Measurements from ENCODE around the gene CHRNB2. TPM values are rescaled to one million over a fixed set of nuclear protein-coding genes. Genes with fewer than 3 reads are reported as not detected.

Gene CHRNB2
- total RNA-seq, 1 experiment from 2014 or later: 1.8 TPM

- no peak overlapping the region for H3K18ac ChIP-seq (ENCODE audit: insufficient read length, low read depth, low read length)
- H2AK5ac ChIP-seq (ENCODE audit: insufficient read length, low read length): no peak overlapping the region
- no peak overlapping the region for H2BK20ac ChIP-seq (ENCODE audit: low read depth, low read length, poor library complexity, severe bottlenecking)
- no peak overlapping the region for H4K91ac ChIP-seq (ENCODE audit: insufficient read length, low read depth, low read length)
- no peaks in the 10 kb centered on the region for H3K79me1 ChIP-seq (ENCODE audit: insufficient read depth, low read depth, low read length, poor library complexity, severe bottlenecking)
- no peak overlapping the region for H3K23ac ChIP-seq (ENCODE audit: insufficient read length, low read depth, low read length)
- H3T11ph ChIP-seq (ENCODE audit: low read length): no peak overlapping the region
- Mint-ChIP-seq H3K4me1 (peaks cover 2 to 3% of the 10 kb centered on the region in 2 experiments; a peak in 3 of 4 replicates), H3K9me3 (no peaks in the 10 kb centered on the region), H3K27ac (no peak overlapping the region; a peak in 1 of 7 replicates), H3K4me3 (no peak overlapping the region), H3K27me3 (ENCODE audit: low read depth) (no peaks in the 10 kb centered on the region), H3K36me3 (ENCODE audit: insufficient read depth in 1 of 3, low read depth in 3 of 3) (peaks cover 51 to 92% (median 79%) of the 10 kb centered on the region in 3 experiments)
- H2BK15ac ChIP-seq (ENCODE audit: low read depth, low read length): no peak overlapping the region
- no peak overlapping the region for H2AFZ ChIP-seq (ENCODE audit: low read length)
- no peak overlapping the region for H4K5ac ChIP-seq (ENCODE audit: insufficient read length, low read depth, low read length)
- no peak overlapping the region for H3K14ac ChIP-seq (ENCODE audit: insufficient read depth, low read length)
- no peak overlapping the region for H4K8ac ChIP-seq (replicated peaks; ENCODE audit: insufficient read length, low read depth, low read length)
- H3K9ac ChIP-seq (ENCODE audit: extremely low read depth, insufficient read length, low read length): no peak overlapping the region
- no peaks in the 10 kb centered on the region for H3K27me3 ChIP-seq (ENCODE audit: insufficient read depth, low read length)
- TF ChIP-seq, protein P1, sequence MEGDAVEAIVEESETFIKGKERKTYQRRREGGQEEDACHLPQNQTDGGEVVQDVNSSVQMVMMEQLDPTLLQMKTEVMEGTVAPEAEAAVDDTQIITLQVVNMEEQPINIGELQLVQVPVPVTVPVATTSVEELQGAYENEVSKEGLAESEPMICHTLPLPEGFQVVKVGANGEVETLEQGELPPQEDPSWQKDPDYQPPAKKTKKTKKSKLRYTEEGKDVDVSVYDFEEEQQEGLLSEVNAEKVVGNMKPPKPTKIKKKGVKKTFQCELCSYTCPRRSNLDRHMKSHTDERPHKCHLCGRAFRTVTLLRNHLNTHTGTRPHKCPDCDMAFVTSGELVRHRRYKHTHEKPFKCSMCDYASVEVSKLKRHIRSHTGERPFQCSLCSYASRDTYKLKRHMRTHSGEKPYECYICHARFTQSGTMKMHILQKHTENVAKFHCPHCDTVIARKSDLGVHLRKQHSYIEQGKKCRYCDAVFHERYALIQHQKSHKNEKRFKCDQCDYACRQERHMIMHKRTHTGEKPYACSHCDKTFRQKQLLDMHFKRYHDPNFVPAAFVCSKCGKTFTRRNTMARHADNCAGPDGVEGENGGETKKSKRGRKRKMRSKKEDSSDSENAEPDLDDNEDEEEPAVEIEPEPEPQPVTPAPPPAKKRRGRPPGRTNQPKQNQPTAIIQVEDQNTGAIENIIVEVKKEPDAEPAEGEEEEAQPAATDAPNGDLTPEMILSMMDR (conservative IDR thresholded peaks at IDR 0.05): no peak
- DNase-seq: no peak
- no peaks in the 10 kb centered on the region for H3K79me2 ChIP-seq (ENCODE audit: insufficient read depth, low read length)
- H2BK5ac ChIP-seq (ENCODE audit: insufficient read length, low read length): no peak overlapping the region
- H2BK120ac ChIP-seq (ENCODE audit: low read depth, low read length, poor library complexity, severe bottlenecking): no peak overlapping the region
- H4K20me1 ChIP-seq (ENCODE audit: control insufficient read depth, insufficient read depth, insufficient read length): no peaks in the 10 kb centered on the region
- no peak overlapping the region for H3K4me2 ChIP-seq (ENCODE audit: insufficient read depth, insufficient read length, low read length)
- H3K27ac ChIP-seq (ENCODE audit: insufficient read length, low read depth, low read length): no peak overlapping the region
- no peak overlapping the region for H3K4ac ChIP-seq (ENCODE audit: low read depth, low read length)
- no CpG with 5 or more reads among the region's 7 CpGs for WGBS (ENCODE audit: extremely low coverage, insufficient read length, low lambda C conversion rate)
- no peaks in the 10 kb centered on the region for H3K23me2 ChIP-seq (ENCODE audit: insufficient read length, low read depth, low read length, poor library complexity, severe bottlenecking)
- no peak overlapping the region for H3K56ac ChIP-seq (ENCODE audit: insufficient read length, low read depth, low read length)
- no peak overlapping the region for H2BK12ac ChIP-seq (ENCODE audit: insufficient read length, low read depth, low read length)
- H3K9me3 ChIP-seq (ENCODE audit: control insufficient read depth, low read depth, low read length): no peaks in the 10 kb centered on the region
- no peaks in the 10 kb centered on the region for H3K4me1 ChIP-seq (ENCODE audit: insufficient read depth, low read length)
Observed at GRCh38 chr1:154594811-154595210, 27.2 kb downstream of the CHRNB2 start.
